ENCODE measurements around the gene BRME1.

DNA sequence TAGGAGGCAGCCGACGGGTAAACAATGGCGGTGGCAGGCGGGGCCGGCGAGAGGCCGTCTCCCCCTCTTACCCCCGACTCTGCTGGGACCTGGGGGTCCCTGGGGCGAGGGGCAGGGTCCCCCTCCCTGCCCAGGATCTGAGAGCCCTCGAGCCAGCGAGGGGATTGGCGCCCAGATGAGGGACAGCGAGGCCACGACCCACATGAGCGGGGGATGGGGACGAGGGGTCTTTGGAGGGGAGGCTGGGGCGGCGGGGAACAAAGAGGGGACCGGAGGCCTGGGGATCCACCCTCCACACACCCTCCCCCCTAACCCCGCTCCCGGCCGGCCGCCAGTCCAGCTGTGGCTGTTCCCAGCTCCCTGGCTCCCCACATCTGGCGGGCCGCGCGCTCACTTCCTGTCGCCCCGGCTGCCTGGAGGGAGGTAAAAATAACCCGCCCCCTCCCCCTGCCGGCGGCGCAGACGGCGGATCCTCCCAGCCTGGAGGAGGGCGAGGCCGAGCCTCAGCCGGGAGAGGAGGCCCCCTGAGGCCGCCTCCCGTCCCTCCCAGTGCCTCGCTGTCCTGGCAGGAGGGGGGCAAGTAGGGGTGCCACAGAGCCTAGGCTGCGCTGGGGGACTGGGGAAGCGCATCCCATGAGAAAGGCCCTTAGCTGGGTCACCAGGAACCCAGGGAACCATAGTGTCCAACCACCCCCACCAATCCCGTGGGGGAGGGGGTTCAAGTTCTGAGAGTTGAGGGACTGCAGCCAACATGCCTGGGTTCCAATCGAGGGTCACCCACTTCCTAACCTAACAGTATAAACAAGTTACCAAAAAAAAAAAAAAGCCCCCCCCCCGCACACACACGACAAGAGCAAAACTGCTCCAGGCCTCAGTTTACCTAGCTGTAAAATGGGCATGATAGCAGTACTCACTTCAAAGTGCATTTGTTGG is 58.2 kb downstream of the BRME1 start:
- TF ChIP-seq, protein P1, sequence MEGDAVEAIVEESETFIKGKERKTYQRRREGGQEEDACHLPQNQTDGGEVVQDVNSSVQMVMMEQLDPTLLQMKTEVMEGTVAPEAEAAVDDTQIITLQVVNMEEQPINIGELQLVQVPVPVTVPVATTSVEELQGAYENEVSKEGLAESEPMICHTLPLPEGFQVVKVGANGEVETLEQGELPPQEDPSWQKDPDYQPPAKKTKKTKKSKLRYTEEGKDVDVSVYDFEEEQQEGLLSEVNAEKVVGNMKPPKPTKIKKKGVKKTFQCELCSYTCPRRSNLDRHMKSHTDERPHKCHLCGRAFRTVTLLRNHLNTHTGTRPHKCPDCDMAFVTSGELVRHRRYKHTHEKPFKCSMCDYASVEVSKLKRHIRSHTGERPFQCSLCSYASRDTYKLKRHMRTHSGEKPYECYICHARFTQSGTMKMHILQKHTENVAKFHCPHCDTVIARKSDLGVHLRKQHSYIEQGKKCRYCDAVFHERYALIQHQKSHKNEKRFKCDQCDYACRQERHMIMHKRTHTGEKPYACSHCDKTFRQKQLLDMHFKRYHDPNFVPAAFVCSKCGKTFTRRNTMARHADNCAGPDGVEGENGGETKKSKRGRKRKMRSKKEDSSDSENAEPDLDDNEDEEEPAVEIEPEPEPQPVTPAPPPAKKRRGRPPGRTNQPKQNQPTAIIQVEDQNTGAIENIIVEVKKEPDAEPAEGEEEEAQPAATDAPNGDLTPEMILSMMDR (IDR thresholded peaks at IDR 0.05 in 8 of 11, conservative IDR thresholded peaks at IDR 0.05 in 3 of 11), result peak in 9 of 11 experiments; percentile 37 to 71 (median 55)
- TF ChIP-seq POLR2A (IDR thresholded peaks at IDR 0.05) (peak in 1 of 3 donors; percentile 59), POLR2AphosphoS5 (IDR thresholded peaks at IDR 0.05) (peak; percentile 88 to 93 (median 92))
